Colonic mucosa (tissue), 4 donors: ENCODE measurements around the gene KIF1A. TPM values are rescaled to one million over a fixed set of nuclear protein-coding genes. Genes with fewer than 3 reads are reported as not detected.
"Not testable (repeated sequence)": the region's sequence is repeated elsewhere in the genome, so short reads cannot be mapped to it uniquely, and the experiment has no call there.

Source experiments
- DNase-seq: peaks from one replicate; pipeline ENCODE4 v3.0.0-alpha.2; 2020
- H3K27ac ChIP-seq: fragments of 200-600 bp; one replicate; pipeline ENCODE4 v1.8.0; 2021
- H3K27me3 ChIP-seq: fragments of 200-600 bp; one replicate; pipeline ENCODE4 v1.8.0; 2021
- H3K36me3 ChIP-seq: fragments of 200-600 bp; one replicate; pipeline ENCODE4 v1.8.0; 2021
- H3K4me1 ChIP-seq: fragments of 200-600 bp; one replicate; pipeline ENCODE4 v1.8.0; 2021; ENCODE audit warnings: mild to moderate bottlenecking
- H3K4me3 ChIP-seq: fragments of 200-600 bp; one replicate; pipeline ENCODE4 v1.8.0; 2021
- H3K9ac ChIP-seq, 2 donors: one replicate each; pipeline ENCODE4 v1.7.0; 2013; ENCODE audit warnings: control low read depth in 2 of 2, low read depth in 2 of 2, low read length in 2 of 2
- H3K9me3 ChIP-seq: fragments of 200-600 bp; one replicate; pipeline ENCODE4 v1.8.0; 2021
- intact Hi-C: fragments of 100-400 bp; cut with DNase I; formaldehyde crosslinking; loops from one replicate; pipeline ENCODE4 v1.14.1; 2022
- total RNA-seq, 2 donors: library from RNA; stranded (reverse); fragmentation: NEBNext Ultra II Directional in 1 of 2; extraction: Animal tissue kit (Norgen Biotek cat#: 25700) in 1 of 2; gene quantifications; one replicate each; pipeline ENCODE4 v1.2.1, GENCODE V29; 2021
- TF ChIP-seq, protein P1 (sequence below): fragments of 200-600 bp; IDR thresholded peaks from one replicate; pipeline ENCODE4 v1.8.0; 2022; ENCODE audit warnings: antibody characterized with exemption, mild to moderate bottlenecking
- donor health status: healthy.
- donor health status: DM: no; HTN: no; CAD: no.
- donor health status: DM: no; HTN: no; CAD: no.

KIF1A gene
- total RNA-seq, 2 donors from 2014 or later: 1.9 to 4.3 TPM

DNA sequence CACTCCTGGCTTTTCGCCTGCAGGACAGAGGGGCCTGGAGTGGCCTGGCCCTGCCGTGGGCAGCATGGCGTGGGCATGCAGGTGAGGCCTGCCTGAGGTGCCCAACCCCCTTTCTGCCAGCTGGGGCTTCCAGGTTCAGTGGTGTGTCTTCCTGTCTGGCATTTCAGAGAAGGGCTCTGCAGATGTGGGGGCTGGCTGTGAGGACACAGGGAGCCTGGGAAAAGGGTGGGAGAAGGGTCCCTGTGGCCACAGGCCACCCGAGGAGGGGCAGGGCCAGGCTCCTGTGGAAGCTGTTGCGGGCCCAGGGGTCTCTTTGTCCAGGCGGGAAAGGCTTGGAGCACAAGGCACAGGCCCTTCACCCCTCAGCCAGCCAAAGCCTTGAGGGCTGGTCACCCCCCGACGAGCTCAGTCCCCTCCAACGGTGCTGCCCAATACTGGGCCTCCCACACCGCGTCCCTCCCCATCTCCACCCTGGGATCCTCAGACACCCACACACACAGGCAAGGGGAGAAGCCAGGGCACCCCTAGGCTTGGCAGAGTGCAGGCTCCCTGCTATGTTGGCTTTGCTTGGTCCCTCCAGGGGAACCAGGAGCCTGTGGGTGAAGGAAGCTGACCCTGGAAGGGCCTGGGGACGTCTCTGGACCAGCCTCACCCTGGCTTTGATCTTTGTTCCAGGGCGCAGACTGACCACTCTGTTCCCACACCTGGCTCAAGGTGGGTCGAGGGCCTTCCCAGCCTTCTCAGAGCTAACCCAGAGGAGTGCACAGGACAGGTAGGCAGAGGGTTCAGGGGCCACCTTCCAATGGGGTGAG, 132.1 kb downstream of the KIF1A start:
- no peaks in the 10 kb centered on the region for H3K36me3 ChIP-seq
- no peak overlapping the region for H3K4me3 ChIP-seq
- no peaks in the 10 kb centered on the region for H3K4me1 ChIP-seq
- intact Hi-C loops: no loop called here
- no peaks in the 10 kb centered on the region for H3K27me3 ChIP-seq
- TF ChIP-seq, protein P1, sequence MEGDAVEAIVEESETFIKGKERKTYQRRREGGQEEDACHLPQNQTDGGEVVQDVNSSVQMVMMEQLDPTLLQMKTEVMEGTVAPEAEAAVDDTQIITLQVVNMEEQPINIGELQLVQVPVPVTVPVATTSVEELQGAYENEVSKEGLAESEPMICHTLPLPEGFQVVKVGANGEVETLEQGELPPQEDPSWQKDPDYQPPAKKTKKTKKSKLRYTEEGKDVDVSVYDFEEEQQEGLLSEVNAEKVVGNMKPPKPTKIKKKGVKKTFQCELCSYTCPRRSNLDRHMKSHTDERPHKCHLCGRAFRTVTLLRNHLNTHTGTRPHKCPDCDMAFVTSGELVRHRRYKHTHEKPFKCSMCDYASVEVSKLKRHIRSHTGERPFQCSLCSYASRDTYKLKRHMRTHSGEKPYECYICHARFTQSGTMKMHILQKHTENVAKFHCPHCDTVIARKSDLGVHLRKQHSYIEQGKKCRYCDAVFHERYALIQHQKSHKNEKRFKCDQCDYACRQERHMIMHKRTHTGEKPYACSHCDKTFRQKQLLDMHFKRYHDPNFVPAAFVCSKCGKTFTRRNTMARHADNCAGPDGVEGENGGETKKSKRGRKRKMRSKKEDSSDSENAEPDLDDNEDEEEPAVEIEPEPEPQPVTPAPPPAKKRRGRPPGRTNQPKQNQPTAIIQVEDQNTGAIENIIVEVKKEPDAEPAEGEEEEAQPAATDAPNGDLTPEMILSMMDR: no peak
- H3K27ac ChIP-seq: no peak overlapping the region
- H3K9ac ChIP-seq: no peak overlapping the region
- DNase-seq: no peak
- H3K9me3 ChIP-seq: no peaks in the 10 kb centered on the region

DNA sequence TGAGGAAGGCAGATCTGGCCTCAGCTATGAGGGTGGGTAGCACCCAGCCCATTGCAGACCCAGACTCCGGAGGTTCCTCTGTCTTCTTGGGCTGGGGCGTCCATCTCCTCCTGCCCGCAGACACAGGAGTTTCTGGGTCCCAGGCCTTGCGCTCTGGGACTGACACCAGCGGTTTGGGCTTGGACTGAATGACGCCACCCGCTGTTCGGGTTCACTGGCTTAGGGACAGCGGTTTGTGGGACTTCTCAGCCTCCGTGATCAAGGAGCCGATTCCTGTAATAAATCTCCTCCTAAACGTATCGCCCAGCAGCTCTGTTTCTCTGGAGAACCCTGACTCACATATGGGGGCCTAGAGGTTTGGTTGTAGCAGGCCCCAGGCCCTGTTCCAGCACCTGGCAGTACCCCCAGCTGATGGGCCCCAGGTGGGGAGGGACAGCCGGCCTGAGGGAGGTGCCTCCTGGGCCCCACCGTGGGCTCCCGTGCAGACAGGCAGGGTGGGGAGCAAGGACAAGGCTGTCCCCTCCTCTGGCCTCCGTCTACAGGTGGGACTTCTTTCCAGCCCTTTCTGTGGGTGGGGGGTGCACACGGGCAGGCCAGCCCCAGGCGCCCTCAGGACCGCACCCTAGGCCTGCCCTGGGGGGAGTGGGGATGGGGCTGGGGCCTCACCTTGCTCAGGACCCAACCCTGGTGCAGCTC, 132.8 kb downstream of the KIF1A start:
- no peak for DNase-seq
- H3K4me1 ChIP-seq: no peaks in the 10 kb centered on the region
- H3K4me3 ChIP-seq: no peak overlapping the region
- no peaks in the 10 kb centered on the region for H3K9me3 ChIP-seq
- H3K27ac ChIP-seq: no peak overlapping the region
- no peak overlapping the region for H3K9ac ChIP-seq
- H3K36me3 ChIP-seq: no peaks in the 10 kb centered on the region
- no peaks in the 10 kb centered on the region for H3K27me3 ChIP-seq
- intact Hi-C loops: no loop called here
- TF ChIP-seq, protein P1: no peak

DNA sequence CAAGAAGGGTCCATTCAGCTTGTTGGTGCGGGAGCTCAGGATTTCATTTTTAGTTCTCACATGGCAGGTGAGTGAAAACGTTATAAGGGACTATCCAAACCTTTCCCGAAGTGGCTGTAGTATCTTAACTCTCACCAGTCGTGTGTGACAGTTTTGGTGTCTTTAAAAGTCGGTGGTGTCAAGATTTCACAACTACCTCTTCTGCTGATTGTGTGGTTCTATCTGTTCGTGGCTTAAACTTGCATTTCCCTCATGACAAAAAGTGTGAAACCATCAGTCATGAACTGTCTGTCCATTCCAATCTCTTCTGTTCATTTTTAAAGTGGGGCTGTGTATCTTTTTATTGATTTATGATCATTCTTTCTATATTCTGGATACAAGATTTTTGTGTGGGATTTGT, 133.6 kb downstream of the KIF1A start:
- TF ChIP-seq, protein P1: no peak
- no peak overlapping the region for H3K4me3 ChIP-seq
- intact Hi-C loops: no loop called here
- H3K4me1 ChIP-seq: no peaks in the 10 kb centered on the region
- no peaks in the 10 kb centered on the region for H3K27me3 ChIP-seq
- peak overlapping the region in 1 of 2 donors; percentile 58 for H3K9ac ChIP-seq
- no peak overlapping the region for H3K27ac ChIP-seq
- H3K9me3 ChIP-seq: no peaks in the 10 kb centered on the region
- no peak for DNase-seq
- H3K36me3 ChIP-seq: no peaks in the 10 kb centered on the region

DNA sequence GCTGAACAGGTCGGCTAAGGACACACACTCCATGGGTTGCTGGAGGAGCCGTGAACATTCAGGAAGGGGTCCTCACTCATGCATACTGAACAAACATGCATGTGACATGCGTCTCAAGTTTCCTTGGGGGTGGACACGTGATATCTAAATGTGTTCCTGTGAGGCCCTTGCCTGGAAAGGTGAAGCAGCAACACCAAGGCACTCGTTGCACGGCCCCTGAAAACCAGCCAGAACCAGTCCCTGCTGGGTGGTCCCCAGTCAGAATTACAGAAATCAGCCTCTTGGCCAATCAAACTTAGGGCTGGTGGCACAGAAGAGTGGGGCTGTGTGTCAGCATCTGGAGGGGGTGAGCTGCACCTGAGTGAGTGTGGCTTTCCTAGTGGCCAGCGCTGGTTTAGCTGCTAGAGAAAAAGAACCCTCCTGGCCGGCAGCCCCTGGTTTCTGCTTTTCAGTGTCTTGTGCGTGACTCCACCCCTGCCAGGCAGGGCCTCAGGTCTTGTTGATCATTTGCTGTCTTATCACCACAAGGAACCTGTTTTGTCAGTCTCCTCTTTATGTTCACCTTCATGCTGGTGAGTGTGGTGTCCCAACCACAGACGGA, 134.1 kb downstream of the KIF1A start:
- Histone ChIP-seq H3K4me3 (no peak overlapping the region), H3K27me3 (no peaks in the 10 kb centered on the region), H3K9ac (peak overlapping the region in 1 of 2 donors; percentile 58), H3K27ac (no peak overlapping the region), H3K36me3 (no peaks in the 10 kb centered on the region), H3K9me3 (no peaks in the 10 kb centered on the region), H3K4me1 (no peaks in the 10 kb centered on the region)
- peak; percentile 68 for DNase-seq
- TF ChIP-seq, protein P1: no peak
- intact Hi-C loops: no loop called here

DNA sequence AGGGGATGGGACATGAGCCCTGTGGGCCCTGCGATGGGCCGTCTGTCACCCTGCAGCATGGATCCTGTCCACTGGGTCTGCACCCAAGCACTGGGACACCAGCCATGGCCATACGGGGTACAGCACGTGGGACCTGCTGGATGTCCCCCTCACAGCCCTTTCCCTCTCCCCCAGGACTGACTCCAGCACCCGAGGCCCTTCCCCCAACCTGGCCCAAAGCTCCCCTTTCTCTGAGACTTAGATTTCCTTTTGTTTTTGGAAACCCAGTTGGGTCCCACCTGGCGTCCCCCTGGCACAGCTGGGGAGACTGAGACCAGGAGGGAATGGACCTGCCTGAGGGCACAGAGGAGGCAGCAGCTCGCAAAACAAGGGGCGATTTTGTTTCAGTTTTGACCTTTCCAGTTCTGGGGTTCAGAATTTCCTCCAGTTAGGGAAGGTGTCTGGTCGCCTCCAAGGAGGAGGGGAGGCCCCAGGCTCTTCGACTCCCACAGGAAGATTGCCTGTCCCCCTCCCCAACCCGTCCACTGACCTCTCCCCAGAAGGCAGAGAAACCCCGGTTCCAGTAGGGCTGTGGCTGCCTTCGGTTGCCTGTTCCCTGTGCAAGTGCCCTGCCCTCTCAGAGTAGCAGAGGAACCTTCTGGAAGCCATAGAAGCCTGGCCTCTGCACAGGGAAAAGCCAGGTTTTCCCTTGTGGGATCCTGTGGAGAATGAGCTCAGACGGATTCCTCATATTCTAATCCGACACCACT, 135.9 kb downstream of the KIF1A start:
- H3K4me1 ChIP-seq, intact Hi-C loops, H3K27ac ChIP-seq, H3K9me3 ChIP-seq, H3K4me3 ChIP-seq, H3K36me3 ChIP-seq, H3K27me3 ChIP-seq: not testable (repeated sequence)
- H3K9ac ChIP-seq: peak overlapping the region in 1 of 2 donors; percentile 78
- DNase-seq: peak; percentile 45

DNA sequence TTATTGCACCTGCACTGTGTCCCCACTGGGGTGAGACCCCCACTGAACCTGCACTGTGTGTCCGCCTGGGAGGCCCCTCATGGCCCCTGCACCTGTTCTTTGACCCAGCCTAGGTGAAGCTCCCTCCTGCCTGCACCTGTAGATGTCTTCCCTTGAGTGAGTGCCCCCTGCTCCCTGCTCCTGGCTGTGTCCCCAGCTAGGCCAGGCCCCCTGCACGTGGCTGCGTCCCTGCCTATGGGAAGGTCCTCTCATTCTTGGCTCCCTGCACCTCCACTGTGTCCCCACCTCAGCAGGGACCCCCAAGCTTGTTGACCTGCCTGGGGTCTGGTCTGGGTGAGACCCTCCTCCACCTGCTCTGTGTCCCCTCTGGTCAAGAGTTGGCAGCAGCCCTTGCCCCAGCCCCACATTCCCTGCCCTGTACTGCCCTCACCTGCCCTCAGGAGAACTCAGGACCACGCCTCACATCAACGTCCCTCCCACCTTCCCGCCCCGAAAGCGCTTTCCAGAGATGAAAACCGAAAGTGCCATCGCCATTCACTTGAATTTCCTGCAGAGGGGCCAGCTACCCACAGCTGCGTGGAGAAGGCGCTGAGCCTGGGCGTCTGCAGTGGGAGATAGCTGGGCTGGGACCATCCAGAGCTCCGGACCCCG, 136.6 kb downstream of the KIF1A start:
- H3K27me3 ChIP-seq, DNase-seq, H3K4me3 ChIP-seq, H3K36me3 ChIP-seq, H3K9me3 ChIP-seq, H3K27ac ChIP-seq, H3K4me1 ChIP-seq, intact Hi-C loops: not testable (repeated sequence)
- peak overlapping the region in 1 of 2 donors; percentile 78 for H3K9ac ChIP-seq

DNA sequence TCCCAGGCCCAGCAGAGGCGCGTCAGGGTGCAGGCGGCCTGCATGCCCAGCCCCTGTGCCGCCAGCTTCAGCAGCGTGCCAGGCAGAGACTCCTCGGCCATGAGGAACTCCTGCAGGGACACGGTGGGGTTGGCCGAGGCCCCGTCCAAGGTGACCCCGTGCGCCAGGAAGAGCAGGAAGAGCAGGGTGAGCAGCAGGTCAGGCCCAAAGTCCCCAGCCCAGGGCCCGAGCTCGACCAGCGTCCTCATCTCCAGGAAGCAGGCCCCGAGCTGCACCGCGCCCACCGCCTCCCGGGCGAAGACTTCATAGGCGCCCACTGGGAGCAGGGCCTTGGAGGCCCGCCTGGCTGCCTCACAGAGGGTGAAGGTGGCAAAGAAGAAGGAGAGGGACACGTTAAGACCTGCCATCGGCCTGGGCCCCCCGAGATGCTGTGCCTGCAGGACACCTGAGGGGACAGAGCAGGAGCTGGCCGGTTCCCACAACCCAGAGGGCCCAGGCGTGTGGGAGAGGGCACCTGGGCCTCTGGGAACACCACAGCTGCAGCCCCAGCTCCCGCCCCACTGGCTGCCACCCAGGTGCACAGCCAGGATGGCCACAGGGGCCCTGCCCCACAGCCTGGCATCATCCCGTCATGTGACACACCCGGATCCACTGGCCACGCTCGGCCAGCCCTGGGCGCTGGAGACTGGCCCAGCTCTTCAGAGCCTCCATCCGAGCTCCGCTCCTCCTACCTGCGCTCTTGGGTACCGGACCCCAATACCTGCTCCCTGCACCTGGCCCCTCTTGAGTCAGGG, 137.4 kb downstream of the KIF1A start, which contains the start of gene AQP12B:
Gene AQP12B (minus strand): TSS at position 455 of the 794 bp plus-strand sequence. CDS start 48 bp downstream, at position 407.
- H3K4me1 ChIP-seq, H3K4me3 ChIP-seq, intact Hi-C loops, H3K9ac ChIP-seq, H3K36me3 ChIP-seq, DNase-seq, H3K9me3 ChIP-seq, H3K27me3 ChIP-seq, H3K27ac ChIP-seq: not testable (repeated sequence)

DNA sequence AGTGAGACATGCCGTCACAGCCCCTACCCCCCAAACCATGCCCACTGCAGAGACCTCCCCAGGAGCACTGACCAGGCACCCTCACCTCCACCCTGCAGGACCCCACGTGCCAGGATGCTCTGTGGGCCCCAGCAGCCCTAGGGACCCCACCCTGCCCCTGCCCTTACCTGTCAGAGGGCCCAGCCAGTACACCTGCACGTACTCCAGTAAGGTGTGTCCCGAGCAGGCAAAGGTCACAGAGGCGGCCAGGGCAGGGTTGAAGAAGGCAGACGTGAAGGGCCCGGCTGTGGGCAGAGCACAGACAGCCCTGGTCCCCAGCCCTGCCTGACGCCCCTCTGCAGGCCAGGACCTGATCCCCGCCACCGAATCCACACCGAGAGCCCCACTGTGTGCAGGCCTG, 139.8 kb downstream of the KIF1A start:
- H3K4me1 ChIP-seq, H3K27ac ChIP-seq, H3K27me3 ChIP-seq, H3K36me3 ChIP-seq, H3K9me3 ChIP-seq, DNase-seq, H3K4me3 ChIP-seq, H3K9ac ChIP-seq, intact Hi-C loops: not testable (repeated sequence)
